RPMI8226 (cell line): ENCODE results near the gene MIPOL1.
"Not testable (repeated sequence)": the region's sequence is repeated elsewhere in the genome, so short reads cannot be mapped to it uniquely, and the experiment has no call there.

Experiments used
- DNase-seq: peaks from one replicate; pipeline ENCODE4 v3.0.0-alpha.2; 2015

MIPOL1 gene

DNA sequence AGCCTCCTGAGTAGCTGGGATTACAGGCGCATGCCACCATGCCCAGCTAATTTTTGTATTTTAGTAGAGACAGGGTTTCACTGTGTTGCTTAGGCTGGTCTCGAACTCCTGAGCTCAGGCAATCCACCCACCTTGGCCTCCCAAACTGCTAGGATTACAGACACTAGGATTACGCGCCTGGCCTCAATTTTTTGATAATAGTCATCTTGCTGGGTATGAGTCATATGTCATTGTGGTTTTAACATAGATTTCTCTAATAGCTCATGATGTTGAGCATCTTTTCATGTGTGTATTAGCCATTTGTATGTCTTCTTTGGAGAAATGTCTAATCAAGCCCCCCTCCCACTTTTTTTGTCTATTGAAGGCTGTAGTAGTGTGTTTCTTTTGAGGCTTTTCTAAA lies 38.3 kb downstream of the MIPOL1 start:
- DNase-seq = not testable (repeated sequence)

DNA sequence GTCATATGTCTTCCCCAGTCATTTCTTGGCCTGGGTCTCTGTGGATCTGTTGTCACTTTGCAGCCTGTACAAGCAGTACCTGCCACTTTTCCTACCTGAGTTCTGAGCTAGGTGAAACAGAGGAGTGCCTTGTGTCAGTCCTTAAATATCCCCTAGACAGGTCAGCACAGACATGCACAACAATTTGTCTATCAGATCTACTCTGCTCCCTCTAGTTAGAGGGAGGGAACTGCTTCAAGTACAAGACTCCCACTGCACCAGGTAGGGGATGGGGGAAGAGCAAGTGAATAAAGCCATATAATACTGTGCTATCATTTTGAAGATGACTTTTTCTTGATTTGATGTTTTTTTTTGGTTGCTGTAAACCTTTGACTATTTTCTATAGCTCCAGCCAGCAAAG lies 39.4 kb downstream of the MIPOL1 start:
- DNase-seq = no peak

DNA sequence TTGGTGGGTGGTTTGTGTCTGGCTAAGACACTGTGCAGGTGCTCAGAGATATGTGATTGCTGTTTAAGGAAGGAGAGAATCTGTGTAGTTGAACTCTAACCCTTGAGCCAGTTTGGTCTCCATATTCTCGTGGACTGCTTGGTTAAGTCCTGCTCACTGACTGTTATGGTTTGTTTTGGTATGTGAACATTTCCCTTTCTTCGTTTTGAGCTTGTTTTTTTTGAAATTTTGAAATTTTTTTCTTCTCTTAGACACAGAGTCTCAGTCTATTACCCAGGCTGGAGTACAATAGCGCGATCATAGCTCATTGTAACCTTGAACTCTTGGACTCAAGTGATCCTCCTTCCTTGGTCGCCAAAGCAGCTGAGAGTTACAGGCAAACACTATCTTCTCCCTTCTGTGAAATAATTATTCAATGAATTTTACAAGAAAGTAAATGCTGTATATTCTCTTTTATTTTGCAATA lies 40.0 kb downstream of the MIPOL1 start:
- no peak for DNase-seq

DNA sequence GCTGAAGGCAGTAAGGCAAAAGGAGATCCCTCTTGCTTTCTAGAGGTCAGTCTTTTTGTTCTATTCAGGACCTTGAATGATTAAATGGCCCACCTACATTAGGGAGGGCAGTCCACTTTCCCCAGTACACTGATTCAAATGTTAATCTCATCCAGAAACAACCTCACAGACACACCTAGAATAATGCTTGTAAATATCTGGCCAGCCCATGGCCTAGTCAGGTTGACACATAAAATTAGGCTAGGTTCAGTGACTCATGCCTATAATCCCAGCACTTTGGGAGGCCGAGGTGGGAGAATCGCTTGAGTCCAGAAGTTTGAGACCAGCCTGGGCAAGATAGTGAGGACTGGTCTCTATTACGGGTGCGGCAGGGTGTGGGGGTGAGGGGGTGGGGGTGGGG lies 43.5 kb downstream of the MIPOL1 start:
- no peak for DNase-seq

DNA sequence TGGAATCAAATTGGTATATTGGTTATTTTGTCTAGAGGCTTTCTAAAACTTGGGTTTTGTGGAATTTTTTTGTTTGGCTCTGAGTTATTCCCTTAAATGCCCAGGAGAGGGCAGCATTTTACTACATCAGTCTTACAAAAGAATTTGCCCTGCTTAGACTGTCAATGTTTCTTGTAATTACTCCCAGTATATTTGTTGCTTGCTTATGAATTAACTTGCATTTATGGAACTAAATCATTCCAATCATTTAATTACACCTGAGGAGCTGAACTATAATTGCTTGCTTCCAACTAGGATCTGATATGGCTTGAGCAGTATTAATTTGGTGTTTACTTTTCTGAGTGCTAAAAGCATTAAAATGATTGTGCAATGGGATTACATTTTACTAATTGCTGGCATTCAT lies 48.7 kb downstream of the MIPOL1 start:
- DNase-seq = peak; percentile 32

DNA sequence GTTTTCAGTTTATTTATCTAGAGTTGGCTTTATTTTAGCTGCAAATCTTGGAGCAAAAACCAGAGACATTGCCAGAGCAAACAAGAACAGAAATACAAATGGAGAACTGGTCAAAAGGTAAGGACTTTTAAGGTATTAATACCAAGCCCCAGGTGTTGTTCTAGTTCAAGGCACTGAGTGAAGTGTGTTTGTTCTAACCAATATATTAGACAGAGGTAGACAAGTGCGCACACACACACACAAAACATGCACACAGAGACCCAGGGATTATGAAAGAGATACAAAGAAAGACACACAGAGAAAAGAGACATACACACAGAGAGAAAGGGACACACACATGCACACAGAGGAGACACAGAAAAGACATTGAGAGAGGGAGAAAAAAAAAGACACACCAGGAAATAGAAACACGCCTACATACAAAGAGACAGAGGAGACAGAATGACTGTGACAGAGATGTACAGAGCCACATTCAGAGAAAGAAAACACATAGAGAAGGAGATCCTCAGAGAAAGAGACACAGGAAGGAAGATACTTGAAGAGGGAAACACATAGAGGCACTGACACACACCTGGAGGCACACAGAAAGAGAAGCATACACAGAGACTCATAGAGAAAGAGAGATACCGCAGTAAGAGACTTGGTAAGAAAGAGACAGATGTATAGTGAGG lies 50.2 kb downstream of the MIPOL1 start:
- no peak for DNase-seq

DNA sequence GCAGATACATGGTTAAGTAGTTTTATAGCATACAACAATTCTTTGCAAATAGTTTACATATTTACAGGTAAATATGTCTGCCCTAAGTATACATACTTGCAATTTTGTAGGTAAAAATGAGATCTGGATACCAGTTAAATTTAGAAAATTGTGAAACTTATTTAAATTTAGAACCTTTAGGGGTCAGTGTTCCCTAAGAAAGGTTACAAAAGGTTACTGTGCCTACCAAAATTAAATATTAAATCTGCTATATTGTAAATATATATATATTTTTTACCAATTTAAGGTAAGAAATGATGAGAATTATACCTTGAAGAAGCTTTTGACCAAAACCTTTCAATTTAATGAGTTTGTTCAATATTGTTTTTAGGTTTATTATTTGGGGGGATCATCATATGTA lies 54.0 kb downstream of the MIPOL1 start:
- no peak for DNase-seq

DNA sequence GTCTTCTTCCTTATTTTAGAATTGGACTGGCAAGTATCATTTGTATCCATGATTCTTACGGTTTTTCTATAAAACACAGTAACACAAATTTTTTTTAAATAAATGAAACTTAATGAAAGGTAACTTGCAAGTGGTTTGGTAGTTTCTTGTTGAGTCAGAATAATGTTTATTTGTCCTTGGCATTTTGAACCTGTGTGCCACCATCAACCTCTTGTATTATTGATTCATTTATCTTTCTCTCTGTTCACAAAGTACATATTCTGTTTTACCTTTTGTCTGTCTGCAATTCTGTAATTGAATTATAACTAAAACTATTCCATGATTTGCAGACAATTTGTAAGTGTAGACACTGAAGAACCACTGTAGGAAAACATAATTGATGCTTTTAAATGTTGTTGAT lies 54.7 kb downstream of the MIPOL1 start:
- no peak for DNase-seq

DNA sequence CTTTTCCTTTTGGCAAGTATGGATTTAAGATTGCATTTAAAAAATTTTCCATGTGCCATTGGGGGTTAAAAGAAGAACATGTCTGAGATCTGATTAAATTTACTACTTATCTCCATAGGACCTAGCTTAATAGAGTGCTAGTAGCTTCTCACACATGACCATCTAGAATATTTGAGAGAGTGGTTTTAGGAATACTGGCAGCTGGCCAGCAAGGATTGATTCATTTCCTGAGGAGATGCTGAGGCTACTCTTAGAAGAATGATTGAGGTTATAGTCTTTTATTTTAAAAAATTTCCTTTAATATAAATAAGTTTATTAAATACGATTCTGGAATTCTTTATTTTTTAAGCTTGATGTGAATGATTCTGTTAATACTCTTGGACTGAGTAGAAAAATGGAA lies 56.2 kb downstream of the MIPOL1 start:
- peak; percentile 2 for DNase-seq

DNA sequence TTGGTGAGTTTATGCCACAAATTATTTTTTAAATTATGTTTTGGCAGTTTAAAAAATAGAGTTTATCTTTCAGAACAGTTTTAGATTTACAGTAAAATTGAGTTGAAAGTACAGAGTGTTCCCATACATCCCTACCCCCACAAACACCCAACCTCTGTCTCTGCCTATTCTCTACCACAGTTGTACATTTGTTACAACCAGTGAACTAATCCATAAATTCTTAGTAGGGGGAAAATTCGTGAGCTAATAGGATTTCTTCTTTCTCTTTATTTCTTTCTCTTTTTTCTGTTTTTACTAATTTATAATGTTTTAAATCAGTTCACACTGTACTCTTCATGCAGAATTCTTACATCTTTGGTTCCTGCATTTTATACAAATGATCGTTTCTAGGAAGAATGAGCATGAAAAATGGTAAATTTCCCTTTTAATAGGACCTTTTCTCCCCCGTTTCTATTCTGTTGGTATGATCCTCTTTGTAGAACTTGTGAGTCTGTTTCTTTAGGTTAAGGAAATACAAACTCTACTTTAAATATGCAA lies 56.7 kb downstream of the MIPOL1 start:
- DNase-seq = no peak

DNA sequence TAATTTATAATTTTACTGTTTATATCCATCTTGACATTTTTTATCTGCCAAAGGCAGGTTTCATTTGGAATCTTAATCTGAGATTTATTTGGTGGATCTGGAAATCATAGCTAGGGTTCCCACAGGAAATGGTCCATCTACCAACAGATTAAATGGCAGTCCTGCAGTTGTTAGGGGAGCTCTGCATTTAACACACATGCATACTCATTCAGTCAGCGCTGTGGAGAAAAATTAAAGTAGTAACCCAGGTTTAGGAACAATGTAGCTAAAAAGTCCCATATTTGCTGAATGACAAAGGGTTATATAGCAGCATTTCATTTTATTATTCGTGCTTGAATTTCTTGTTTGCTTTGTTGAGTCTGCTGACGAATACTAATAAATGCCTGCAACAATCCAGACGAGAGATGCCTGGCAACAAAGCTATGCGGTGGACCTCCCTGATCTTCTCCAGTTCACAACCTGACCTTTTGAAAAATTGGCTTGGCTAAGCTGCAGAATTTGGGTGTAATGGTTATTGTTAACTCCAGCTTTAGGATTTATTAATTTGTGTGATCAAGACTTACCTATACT lies 59.8 kb downstream of the MIPOL1 start:
- no peak for DNase-seq

DNA sequence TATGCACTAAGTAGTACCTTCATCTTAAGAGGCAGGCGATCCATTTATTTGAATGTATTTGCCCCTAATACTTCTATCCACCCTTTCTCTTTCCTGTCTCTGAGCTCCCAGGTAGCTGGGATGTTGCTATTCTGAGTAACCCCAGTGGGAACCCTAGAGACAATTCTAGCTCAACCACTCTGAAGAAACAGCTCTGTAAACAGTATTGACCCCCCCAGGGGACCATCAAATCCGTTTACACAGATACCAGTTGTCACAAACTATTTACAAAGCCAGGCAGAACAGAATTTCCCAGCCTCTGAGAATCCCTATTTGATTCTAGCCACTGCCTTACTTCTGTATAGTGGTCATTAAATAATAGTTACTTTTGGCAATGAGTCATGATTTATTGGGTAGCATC lies 64.9 kb downstream of the MIPOL1 start:
- no peak for DNase-seq

DNA sequence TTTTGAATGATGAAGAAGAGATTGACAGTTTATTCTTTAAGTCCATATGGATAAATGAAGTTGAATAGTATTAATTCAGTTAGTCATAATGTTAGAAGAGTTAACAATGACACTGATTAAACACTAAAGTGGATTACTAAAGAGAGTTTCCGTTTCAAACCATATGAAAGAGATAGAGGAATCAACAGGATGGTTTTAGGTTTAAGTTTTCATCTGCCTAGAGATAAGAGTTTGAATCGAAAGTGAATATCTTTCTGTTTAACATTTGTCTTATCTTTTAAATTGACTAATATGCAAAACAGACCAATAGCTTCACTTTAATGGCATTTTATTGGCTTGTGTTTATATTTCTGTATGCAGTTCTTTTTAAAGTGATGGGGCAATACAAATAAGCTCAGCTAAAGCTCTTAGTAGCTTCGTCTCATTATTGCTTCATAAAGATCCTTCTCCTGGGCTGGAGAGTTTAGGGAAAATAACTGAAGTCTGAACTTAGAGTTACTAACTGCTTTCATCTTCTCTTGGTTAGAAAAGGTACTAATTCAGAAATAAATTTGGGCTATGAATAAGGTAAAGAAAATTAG lies 66.0 kb downstream of the MIPOL1 start:
- DNase-seq = no peak

DNA sequence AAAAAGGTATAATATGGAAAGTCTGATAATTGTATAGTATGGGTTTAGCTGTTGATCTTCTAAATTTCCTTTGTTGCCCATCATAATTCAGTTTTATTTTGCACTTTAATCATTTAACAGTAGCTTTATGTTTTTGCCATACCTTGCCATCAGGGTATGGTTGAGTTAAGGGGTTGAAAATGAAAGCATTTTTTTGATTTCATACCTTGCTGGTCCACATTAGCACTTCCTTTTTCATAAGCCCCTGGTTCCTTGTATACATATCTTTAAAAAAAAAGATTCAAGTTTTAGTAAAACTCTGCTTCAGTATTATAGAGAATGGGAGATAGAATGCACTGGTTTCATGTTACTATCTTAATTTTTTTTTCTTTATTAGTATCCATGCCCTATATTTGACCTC lies 71.1 kb downstream of the MIPOL1 start:
- DNase-seq = no peak

DNA sequence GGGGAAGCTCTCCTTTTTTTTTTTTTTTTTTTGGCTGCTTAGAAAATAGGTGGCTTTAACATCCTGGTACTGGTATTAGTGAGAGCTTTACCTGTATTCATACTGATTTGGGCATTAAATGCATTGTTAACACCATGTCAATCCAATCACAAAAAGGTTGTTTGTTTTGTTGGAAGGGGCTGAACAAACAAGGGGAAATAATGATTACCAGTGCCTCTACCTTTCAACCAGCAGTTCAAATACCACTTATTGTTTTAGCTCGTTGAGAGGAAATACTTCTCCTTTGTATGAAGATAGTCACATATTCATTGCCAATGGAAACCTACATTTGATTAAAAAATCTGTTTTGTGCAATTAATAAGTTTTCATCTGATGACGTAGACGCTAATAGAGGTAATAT lies 72.9 kb downstream of the MIPOL1 start:
- no peak for DNase-seq

DNA sequence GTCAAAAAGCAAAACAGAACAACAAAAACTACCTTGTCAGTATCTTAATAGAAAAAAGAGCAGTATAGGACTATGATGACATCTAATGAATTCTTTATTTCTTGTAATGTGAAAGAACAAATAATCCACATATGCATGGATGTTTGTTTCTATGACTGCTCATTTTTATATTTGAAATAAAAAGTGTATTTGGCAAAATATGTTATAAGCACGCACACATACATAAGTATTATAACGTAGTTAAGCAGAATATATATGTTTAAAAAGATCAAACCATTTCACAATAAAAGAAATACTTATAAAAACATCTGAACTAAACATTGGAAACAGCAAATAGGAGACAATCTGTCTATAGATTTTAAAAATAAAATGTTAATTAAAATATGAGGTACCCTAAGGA lies 74.8 kb downstream of the MIPOL1 start:
- DNase-seq = no peak

DNA sequence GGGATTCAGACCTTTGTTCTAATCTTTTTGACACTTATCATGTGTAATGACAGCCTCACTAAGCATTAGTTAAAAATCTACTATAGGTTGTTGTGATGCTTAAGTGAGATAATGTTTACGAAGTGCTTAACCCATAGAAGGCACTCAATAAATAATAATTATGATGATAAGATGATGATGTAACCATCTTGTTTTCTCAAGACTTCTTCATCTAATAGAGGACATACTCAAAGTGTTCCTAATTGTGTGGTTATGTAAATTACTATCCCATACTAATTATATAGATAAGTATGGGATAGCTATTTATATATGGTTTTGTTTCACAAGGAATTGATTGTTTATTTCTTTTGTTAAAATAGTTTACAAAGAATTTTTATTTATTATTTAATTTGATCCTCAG lies 76.9 kb downstream of the MIPOL1 start:
- DNase-seq = no peak

DNA sequence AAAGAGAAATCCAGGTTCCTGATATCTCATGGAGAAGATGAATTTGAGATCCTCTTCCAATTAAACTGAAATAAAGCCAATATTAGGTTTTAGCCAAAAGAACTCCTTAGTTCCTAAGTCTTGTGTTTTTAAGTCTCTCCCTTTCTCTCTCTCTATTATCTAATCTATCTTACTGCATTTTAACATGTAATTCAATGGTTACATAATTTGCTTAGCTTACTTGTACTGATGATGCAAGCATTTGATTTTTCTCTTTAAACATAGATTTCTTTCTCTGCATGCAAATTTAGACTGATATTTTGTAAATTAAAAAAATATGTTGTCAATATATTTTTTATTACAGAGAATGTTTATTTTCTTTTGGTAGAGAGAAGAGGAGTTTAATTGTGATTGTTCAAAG lies 78.2 kb downstream of the MIPOL1 start:
- DNase-seq = no peak

DNA sequence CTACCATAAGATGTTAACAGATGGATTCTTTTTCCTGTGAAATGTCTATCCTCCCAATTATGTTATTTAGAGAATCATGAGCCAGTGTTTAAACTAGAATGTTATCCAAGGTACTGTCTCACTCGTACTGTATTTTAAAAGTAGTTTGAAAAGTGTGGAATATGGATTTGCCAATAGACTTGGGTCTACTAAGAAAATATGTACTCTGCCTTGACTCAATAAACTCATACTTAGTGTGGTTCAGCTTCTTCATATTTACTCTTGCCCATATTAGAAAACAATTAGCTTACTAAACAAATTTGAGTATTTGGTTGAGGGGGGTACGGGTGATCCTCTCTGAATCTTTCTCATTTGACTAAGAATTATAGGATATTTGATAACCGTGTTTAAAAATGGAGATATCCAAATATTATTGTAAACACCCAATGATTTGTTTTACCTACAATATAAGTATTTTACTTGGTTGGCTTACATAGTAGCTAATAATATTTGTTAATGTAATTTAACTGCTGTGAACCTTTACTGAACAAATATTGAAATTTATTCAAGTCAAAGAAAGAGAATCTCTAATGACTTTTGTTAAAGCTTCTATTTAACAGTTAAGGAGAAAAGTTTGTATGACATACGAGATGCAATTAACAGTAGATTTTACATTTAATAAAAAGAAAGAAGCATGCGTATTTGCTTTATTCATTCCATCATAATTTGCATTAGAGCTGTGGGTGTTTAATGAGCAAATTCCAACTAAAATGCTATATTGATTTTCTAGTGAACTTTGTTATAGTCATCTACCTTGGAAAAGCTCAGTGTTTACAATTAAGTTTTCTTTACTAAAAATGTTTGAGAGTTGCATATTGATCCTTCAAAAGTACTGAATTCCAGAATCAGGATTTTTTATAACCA lies 81.2 kb downstream of the MIPOL1 start:
- no peak for DNase-seq

DNA sequence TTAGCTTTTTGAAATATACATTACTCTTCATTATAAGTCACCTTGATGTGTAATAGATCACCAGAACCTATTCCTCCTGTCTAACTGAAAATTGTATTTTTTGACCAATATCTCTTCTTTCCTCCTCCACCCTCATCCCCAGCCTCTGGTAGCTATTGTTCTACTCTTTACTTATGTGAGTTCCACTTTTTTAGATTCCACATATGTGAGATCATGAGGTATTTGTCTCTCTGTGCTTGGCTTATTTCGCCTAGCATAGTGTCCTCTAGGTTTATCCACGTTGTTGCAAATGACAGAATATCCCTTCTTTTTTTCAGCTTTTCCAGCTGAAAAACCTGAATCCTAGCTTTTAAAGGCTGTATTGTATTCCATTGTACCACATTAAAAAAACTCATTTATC lies 82.1 kb downstream of the MIPOL1 start:
- no peak for DNase-seq

DNA sequence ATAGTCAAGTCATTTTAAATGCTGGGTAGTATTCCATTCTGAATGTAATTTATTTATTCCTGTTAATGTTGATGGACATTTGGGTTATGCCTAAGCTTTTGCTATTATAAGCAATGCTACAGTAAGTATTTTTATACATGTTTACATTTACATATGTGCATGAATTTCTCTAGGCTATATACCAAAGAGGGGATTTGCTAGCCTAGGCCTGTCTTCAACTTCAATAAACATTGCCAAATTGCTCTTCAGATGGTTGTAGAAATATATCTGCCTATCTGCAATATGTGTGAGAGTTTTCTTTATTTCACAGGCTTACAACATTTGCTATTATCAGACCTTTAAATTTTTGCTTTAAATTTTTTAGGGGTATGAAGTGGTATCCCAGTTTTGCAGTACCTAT lies 87.0 kb downstream of the MIPOL1 start:
- DNase-seq = no peak

DNA sequence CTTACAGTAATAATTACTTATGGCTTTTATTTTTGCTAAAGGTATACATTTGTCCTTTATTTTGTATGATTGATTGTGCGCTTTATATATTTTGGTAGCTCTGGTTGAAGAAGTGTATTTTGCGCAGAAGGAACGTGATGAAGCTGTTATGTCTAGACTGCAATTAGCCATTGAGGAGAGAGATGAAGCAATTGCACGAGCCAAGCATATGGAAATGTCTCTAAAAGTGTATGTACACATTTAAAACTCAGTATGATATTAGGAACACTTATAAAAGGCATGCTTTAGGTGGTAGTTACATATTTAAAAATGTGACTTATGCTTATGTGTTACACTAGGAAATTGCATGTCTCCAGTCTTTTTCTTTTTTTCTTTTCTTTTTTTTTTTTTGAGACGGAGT lies 87.5 kb downstream of the MIPOL1 start:
- DNase-seq = no peak

DNA sequence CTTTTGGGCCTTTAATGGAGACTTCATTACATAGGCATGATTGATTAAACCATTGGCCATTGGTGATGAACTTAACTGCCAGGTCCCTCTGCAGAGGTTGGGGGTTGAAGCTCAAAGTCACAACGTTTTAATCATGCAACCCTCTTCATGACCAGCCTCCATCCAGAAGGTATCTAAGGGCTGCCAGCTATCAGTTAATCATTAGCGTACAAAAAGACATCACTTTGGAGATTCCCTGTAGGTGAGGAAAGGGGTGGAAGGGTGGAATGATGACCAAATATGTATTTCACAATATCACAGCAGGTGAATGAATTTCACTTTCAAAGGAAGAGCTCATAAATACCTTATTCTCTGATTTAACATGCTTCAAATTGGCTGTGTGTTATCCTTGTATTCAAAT lies 92.0 kb downstream of the MIPOL1 start:
- no peak for DNase-seq
